SK-N-SH (cell line): Measurements from ENCODE around the gene SF3A1. TPM values are rescaled to one million over a fixed set of nuclear protein-coding genes. Genes with fewer than 3 reads are reported as not detected.

Source experiments
- CHD2 ChIP-seq: fragments of 150-350 bp; IDR thresholded peaks from 2 replicates; pipeline ENCODE4 v1.6.1; 2018; ENCODE audit warnings: low read length; ENCODE audit not compliant: partially characterized antibody
- ELF1 ChIP-seq: IDR thresholded peaks from 2 replicates; pipeline ENCODE4 v1.4.0; 2012
- EP300 ChIP-seq, 2 experiments: IDR thresholded peaks; 2 replicates each; pipeline versions ENCODE4 v1.4.0 to v1.6.1; 2012; ENCODE audit warnings: borderline replicate concordance in 1 of 2, low read depth in 1 of 2, low read length in 1 of 2
- EZH2phosphoT487 ChIP-seq: fragments of 200-600 bp; sonication (generic); IDR thresholded peaks from 2 replicates; pipeline ENCODE4 v1.6.1; 2017; ENCODE audit warnings: low read depth, mixed run types, mild to moderate bottlenecking, antibody characterized with exemption, moderate library complexity, borderline replicate concordance
- FOXJ3 ChIP-seq: sonication (generic); formaldehyde crosslinking; IDR thresholded peaks from 2 replicates; pipeline ENCODE4 v1.5.1; 2020; ENCODE audit warnings: mild to moderate bottlenecking, missing genetic modification reagents
- FOXM1 ChIP-seq: IDR thresholded peaks from 2 replicates; pipeline ENCODE4 v1.4.0; 2012; ENCODE audit warnings: low read depth, mild to moderate bottlenecking
- GABPA ChIP-seq: IDR thresholded peaks from 2 replicates; pipeline ENCODE4 v1.4.0; 2012; ENCODE audit warnings: low read depth, mild to moderate bottlenecking
- GATA2 ChIP-seq: sonication (generic); formaldehyde crosslinking; IDR thresholded peaks from 2 replicates; pipeline ENCODE4 v1.5.0; 2020; ENCODE audit warnings: mild to moderate bottlenecking, missing genetic modification reagents
- MAX ChIP-seq: IDR thresholded peaks from 2 replicates; pipeline ENCODE4 v1.4.0; 2012; ENCODE audit warnings: low read depth
- MEF2A ChIP-seq: IDR thresholded peaks from 2 replicates; pipeline ENCODE4 v1.4.0; 2012; ENCODE audit warnings: low read depth, borderline replicate concordance
- MXI1 ChIP-seq: IDR thresholded peaks from 2 replicates; pipeline ENCODE4 v1.6.1; 2012; ENCODE audit warnings: mild to moderate bottlenecking, low read depth, low read length, improper control_type of control experiment
- NFIC ChIP-seq: IDR thresholded peaks from 2 replicates; pipeline ENCODE4 v1.4.0; 2012; ENCODE audit warnings: borderline replicate concordance
- PBX3 ChIP-seq: IDR thresholded peaks from 2 replicates; pipeline ENCODE4; 2012
- POLR2AphosphoS5 ChIP-seq: IDR thresholded peaks from 2 replicates; pipeline ENCODE4 v1.6.1; 2012; ENCODE audit warnings: low read depth, low read length
- RAD21 ChIP-seq: IDR thresholded peaks from 2 replicates; pipeline ENCODE4 v1.6.1; 2012; ENCODE audit warnings: mild to moderate bottlenecking, low read length
- RCOR1 ChIP-seq: fragments of 150-350 bp; IDR thresholded peaks from 2 replicates; pipeline ENCODE4 v1.6.1; 2017; ENCODE audit warnings: antibody characterized with exemption, low read length
- RFX5 ChIP-seq: IDR thresholded peaks from 2 replicates; pipeline ENCODE4 v1.6.1; 2012; ENCODE audit warnings: mild to moderate bottlenecking, improper control_type of control experiment, low read length
- RXRA ChIP-seq: IDR thresholded peaks from 2 replicates; pipeline ENCODE4 v1.4.0; 2012; ENCODE audit warnings: low read depth, mild to moderate bottlenecking, borderline replicate concordance
- SIN3A ChIP-seq: IDR thresholded peaks from 2 replicates; pipeline ENCODE4 v1.6.1; 2012; ENCODE audit warnings: low read depth, mild to moderate bottlenecking, low read length, moderate library complexity, borderline replicate concordance
- SMC3 ChIP-seq: IDR thresholded peaks from 2 replicates; pipeline ENCODE4 v1.6.1; 2012; ENCODE audit warnings: low read depth, low read length, improper control_type of control experiment
- TAF1 ChIP-seq: IDR thresholded peaks from 2 replicates; pipeline ENCODE4 v1.6.1; 2012; ENCODE audit warnings: low read depth, mild to moderate bottlenecking, low read length, moderate library complexity, borderline replicate concordance
- TCF12 ChIP-seq: IDR thresholded peaks from 2 replicates; pipeline ENCODE4 v1.4.0; 2012
- TEAD4 ChIP-seq: IDR thresholded peaks from 2 replicates; pipeline ENCODE4 v1.4.0; 2012; ENCODE audit warnings: mild to moderate bottlenecking, borderline replicate concordance; ENCODE audit not compliant: insufficient read depth
- polyA plus RNA-seq, 3 experiments: library from polyadenylated mRNA; depleted of rRNA; stranded (reverse); fragments of >200 nt; gene quantifications; 2 replicates each; pipeline ENCODE4 v1.2.3, GENCODE V29; 2012

The SF3A1 gene
- polyA plus RNA-seq, 1 of the 3 experiments (the other 2 are of a cell fraction): 75.2 TPM

GRCh38 chr22:30390974-30391691 lies 34.4 kb upstream of the SF3A1 start (continued):
- TF ChIP-seq FOXM1 (no peak), MAX (peak; percentile 35; the same call in 1 of the 2 replicates), RCOR1 (0 out of 2 replicates have a peak, but pooled peaks have one; percentile 5), RAD21 (peak; percentile 80), PBX3 (no peak), RFX5 (no peak), NFIC (no peak), SMC3 (peak; percentile 74), GATA2 (CRISPR knock-in tag) (no peak), ELF1 (no peak), EZH2phosphoT487 (no peak), SIN3A (no peak), CHD2 (no peak), FOXJ3 (CRISPR knock-in tag) (no peak), EP300 (IDR thresholded peaks at IDR 0.05; ENCODE audit: borderline replicate concordance in 1 of 2, low read depth in 1 of 2, low read length in 1 of 2) (no peak), POLR2AphosphoS5 (no peak), MEF2A (no peak), TCF12 (no peak), GABPA (no peak), TEAD4 (no peak), TAF1 (no peak), MXI1 (no peak), RXRA (no peak)
